Neural cell (in vitro differentiated cells): ENCODE data around the gene ERCC2. TPM values are rescaled to one million over a fixed set of nuclear protein-coding genes. Genes with fewer than 3 reads are reported as not detected.

ENCODE experiments used
- H2AFZ ChIP-seq: fragments of 200-600, 300-800 bp; sonication (generic), shearing (Covaris generic); 2 replicates; pipeline ENCODE4 v1.6.0; 2014; ENCODE audit warnings: low read depth, mild to moderate bottlenecking, antibody characterized with exemption, low read length, moderate library complexity
- H3F3A ChIP-seq: fragments of 200-600 bp; shearing (Covaris generic); 2 replicates; pipeline ENCODE4 v1.6.1; 2016; ENCODE audit warnings: mild to moderate bottlenecking, moderate library complexity, mixed read lengths, antibody characterized with exemption, low read length; ENCODE audit not compliant: insufficient read depth, poor library complexity, severe bottlenecking
- H3K27ac ChIP-seq: fragments of 200-600, 300-800 bp; sonication (generic), shearing (Covaris generic); 2 replicates; pipeline ENCODE4 v1.5.1; 2014; ENCODE audit warnings: mild to moderate bottlenecking, low read length, moderate library complexity
- H3K27me3 ChIP-seq: fragments of 300-800, 200-600 bp; sonication (generic), shearing (Covaris generic); 2 replicates; pipeline ENCODE4 v1.6.0; 2014; ENCODE audit warnings: mild to moderate bottlenecking, low read depth, low read length, moderate library complexity; ENCODE audit not compliant: insufficient read depth
- H3K36me3 ChIP-seq: fragments of 300-800, 200-600 bp; sonication (generic), shearing (Covaris generic); 2 replicates; pipeline ENCODE4 v1.5.1; 2014; ENCODE audit warnings: mild to moderate bottlenecking, antibody characterized with exemption, low read length, moderate library complexity; ENCODE audit not compliant: insufficient read depth
- H3K4me2 ChIP-seq: fragments of 300-800, 200-600 bp; sonication (generic), shearing (Covaris generic); 2 replicates; pipeline ENCODE4 v1.6.0; 2014; ENCODE audit warnings: mild to moderate bottlenecking, low read length
- H3K4me3 ChIP-seq: fragments of 300-800, 200-600 bp; sonication (generic), shearing (Covaris generic); 2 replicates; pipeline ENCODE4 v1.5.1; 2014; ENCODE audit warnings: mild to moderate bottlenecking, low read length, moderate library complexity
- H3K79me2 ChIP-seq: fragments of 200-600 bp; shearing (Covaris generic); replicated peaks from 2 replicates; pipeline ENCODE4 v1.6.0; 2014; ENCODE audit warnings: mild to moderate bottlenecking, low read length, moderate library complexity; ENCODE audit not compliant: insufficient read depth
- H3K9ac ChIP-seq: fragments of 300-800, 200-600 bp; sonication (generic), shearing (Covaris generic); 2 replicates; pipeline ENCODE4 v1.6.1; 2016; ENCODE audit warnings: mild to moderate bottlenecking, low read length, mixed read lengths
- H3K9me2 ChIP-seq: fragments of 200-600 bp; shearing (Covaris generic); 2 replicates; pipeline ENCODE4 v1.6.1; 2016; ENCODE audit warnings: mild to moderate bottlenecking, low read length, mixed read lengths; ENCODE audit not compliant: insufficient read depth
- H3K9me3 ChIP-seq: fragments of 200-600, 300-800 bp; sonication (generic), shearing (Covaris generic); 2 replicates; pipeline ENCODE4 v1.6.1; 2016; ENCODE audit warnings: mild to moderate bottlenecking, mixed run types, low read length, moderate library complexity, mixed read lengths
- H4K20me1 ChIP-seq: fragments of 200-600 bp; shearing (Covaris generic); 2 replicates; pipeline ENCODE4 v1.6.1; 2016; ENCODE audit warnings: mild to moderate bottlenecking, mixed run types; ENCODE audit not compliant: insufficient read depth
- EP300 ChIP-seq: fragments of 450-650 bp; conservative IDR thresholded peaks from 2 replicates; pipeline ENCODE4 v1.6.1; 2014; ENCODE audit warnings: antibody characterized with exemption, mild to moderate bottlenecking, moderate library complexity; ENCODE audit not compliant: poor library complexity, severe bottlenecking
- EZH2 ChIP-seq: fragments of 200-600, 300-800 bp; shearing (Covaris generic), sonication (generic); IDR thresholded peaks from 2 replicates; pipeline ENCODE4 v1.6.1; 2014; ENCODE audit warnings: antibody characterized with exemption, low read length, borderline replicate concordance, mild to moderate bottlenecking; ENCODE audit not compliant: insufficient read depth, poor library complexity, severe bottlenecking
- MXI1 ChIP-seq: fragments of 450-650 bp; conservative IDR thresholded peaks from 2 replicates; pipeline ENCODE4 v1.6.1; 2014; ENCODE audit warnings: antibody characterized with exemption, mild to moderate bottlenecking; ENCODE audit not compliant: poor library complexity, severe bottlenecking
- POLR2AphosphoS5 ChIP-seq: IDR thresholded peaks from 2 replicates; pipeline ENCODE4 v1.6.1; 2012
- RAD21 ChIP-seq: fragments of 450-650 bp; conservative IDR thresholded peaks from 2 replicates; pipeline ENCODE4 v1.6.1; 2014; ENCODE audit warnings: antibody characterized with exemption, mild to moderate bottlenecking, moderate library complexity
- SMC3 ChIP-seq: fragments of 450-650 bp; conservative IDR thresholded peaks from 2 replicates; pipeline ENCODE4 v1.6.1; 2014; ENCODE audit warnings: antibody characterized with exemption, mild to moderate bottlenecking, moderate library complexity; ENCODE audit not compliant: poor library complexity
- TAF1 ChIP-seq: IDR thresholded peaks from 2 replicates; pipeline ENCODE4 v1.6.1; 2012; ENCODE audit warnings: low read depth
- polyA plus RNA-seq: library from polyadenylated mRNA; depleted of rRNA; stranded (reverse); fragments of >200 nt; gene quantifications from 2 replicates; pipeline ENCODE4 v1.2.3, GENCODE V29; 2014
- TF ChIP-seq, protein P1 (sequence below): fragments of 450-650 bp; IDR thresholded peaks from 2 replicates; pipeline ENCODE4 v1.5.1; 2014; ENCODE audit warnings: antibody characterized with exemption, mild to moderate bottlenecking, moderate library complexity; ENCODE audit not compliant: poor library complexity, severe bottlenecking
- TF ChIP-seq, protein P2 (sequence below): IDR thresholded peaks from 2 replicates; pipeline ENCODE4 v1.6.1; 2012; ENCODE audit warnings: borderline replicate concordance

ERCC2 gene
- polyA plus RNA-seq, 1 donor from 2014 or later: 28.8 TPM

DNA sequence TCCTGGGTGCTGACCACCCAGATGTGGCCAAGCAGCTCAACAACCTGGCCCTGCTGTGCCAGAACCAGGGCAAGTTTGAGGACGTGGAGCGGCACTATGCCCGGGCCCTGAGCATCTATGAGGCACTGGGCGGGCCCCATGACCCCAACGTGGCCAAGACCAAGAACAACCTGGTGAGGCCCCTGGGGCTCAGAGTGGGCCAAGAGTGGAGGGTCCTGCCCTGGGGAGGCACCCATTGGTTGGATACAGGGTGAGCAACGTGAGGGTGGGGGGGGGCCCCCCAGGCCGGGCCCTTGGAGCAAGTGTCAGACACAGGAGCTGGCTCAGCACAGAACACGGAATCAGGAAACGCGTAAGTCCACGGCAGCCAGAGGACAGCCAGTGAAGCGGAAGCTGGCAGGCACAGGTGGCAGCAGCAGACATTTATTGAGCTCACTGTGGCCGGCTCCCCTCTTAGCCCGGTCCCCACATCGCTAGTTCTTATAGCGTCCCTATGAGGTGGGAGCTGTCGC, 20.9 kb downstream of the ERCC2 start:
- TF ChIP-seq TAF1 (no peak), SMC3 (no peak), POLR2AphosphoS5 (no peak), MXI1 (no peak), EZH2 (no peak), RAD21 (no peak)
- TF ChIP-seq, protein P1, sequence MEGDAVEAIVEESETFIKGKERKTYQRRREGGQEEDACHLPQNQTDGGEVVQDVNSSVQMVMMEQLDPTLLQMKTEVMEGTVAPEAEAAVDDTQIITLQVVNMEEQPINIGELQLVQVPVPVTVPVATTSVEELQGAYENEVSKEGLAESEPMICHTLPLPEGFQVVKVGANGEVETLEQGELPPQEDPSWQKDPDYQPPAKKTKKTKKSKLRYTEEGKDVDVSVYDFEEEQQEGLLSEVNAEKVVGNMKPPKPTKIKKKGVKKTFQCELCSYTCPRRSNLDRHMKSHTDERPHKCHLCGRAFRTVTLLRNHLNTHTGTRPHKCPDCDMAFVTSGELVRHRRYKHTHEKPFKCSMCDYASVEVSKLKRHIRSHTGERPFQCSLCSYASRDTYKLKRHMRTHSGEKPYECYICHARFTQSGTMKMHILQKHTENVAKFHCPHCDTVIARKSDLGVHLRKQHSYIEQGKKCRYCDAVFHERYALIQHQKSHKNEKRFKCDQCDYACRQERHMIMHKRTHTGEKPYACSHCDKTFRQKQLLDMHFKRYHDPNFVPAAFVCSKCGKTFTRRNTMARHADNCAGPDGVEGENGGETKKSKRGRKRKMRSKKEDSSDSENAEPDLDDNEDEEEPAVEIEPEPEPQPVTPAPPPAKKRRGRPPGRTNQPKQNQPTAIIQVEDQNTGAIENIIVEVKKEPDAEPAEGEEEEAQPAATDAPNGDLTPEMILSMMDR: no peak
- Histone ChIP-seq H3K27me3 (no peaks in the 10 kb centered on the region), H3F3A (no peaks in the 10 kb centered on the region), H3K79me2 (no peaks in the 10 kb centered on the region), H3K4me2 (no peak overlapping the region), H3K36me3 (no peaks in the 10 kb centered on the region), H3K9me2 (no peaks in the 10 kb centered on the region), H4K20me1 (no peaks in the 10 kb centered on the region), H3K4me3 (no peak overlapping the region), H3K9ac (no peak overlapping the region), H3K27ac (no peak overlapping the region), H2AFZ (no peak overlapping the region), H3K9me3 (no peaks in the 10 kb centered on the region)

DNA sequence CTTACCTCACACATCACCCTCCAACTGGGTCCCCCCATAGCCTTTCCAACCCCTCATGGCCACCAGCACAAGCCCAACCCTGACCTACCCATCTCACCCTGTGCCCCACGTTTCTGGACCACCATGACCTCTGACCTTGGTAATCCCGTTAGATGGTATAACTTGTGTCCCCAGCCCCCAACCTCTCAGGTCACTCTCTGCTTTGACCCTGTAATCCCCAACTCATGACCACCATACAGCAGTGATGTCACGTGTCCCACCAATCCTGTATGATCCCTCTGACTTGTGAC, 21.3 kb downstream of the ERCC2 start:
- H3K4me3 ChIP-seq: no peak overlapping the region
- H3K27ac ChIP-seq: no peak overlapping the region
- H3K36me3 ChIP-seq: no peaks in the 10 kb centered on the region
- H3K9ac ChIP-seq: no peak overlapping the region
- TF ChIP-seq SMC3 (no peak), POLR2AphosphoS5 (no peak), EP300 (no peak), MXI1 (no peak)
- TF ChIP-seq, protein P1: no peak
- H3K27me3 ChIP-seq: no peaks in the 10 kb centered on the region
- no peaks in the 10 kb centered on the region for H4K20me1 ChIP-seq
- H3K4me2 ChIP-seq: no peak overlapping the region
- H3K9me2 ChIP-seq: no peaks in the 10 kb centered on the region
- H3K79me2 ChIP-seq: no peaks in the 10 kb centered on the region
- H2AFZ ChIP-seq: no peak overlapping the region
- no peaks in the 10 kb centered on the region for H3K9me3 ChIP-seq
- H3F3A ChIP-seq: no peaks in the 10 kb centered on the region

DNA sequence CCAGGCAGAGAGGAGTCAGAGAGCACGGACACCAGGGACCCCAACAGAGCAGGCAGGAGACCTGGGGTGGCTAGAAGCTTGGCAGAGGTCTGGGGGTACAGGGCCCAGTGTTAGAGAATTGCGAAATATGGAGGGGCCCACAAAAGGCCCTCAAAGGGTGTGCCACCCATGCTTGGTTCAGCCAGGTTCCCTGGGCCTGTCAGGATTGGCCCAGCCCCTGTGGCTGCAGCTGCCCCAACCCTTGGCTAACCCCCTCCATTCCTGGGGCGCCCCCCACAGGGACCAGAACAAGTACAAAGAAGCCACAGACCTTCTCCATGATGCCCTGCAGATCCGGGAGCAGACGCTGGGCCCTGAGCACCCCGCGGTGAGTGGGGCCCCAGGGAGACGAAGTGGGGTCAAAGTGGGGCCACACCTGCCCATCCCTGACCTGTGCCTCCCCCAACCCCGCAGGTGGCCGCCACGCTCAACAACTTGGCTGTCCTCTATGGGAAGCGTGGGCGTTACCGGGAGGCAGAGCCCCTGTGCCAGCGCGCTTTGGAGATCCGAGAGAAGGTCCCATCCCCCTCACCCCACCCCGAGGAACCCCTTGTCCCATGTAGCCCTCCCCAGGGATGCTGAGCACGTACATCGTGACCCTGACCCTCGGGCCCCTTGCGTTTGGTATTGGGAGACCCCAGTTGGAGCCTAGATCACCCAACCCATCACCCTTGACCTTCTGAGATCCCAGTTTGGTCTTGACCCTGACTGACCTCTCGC, 21.8 kb downstream of the ERCC2 start:
- H2AFZ ChIP-seq: no peak overlapping the region
- no peak overlapping the region for H3K4me2 ChIP-seq
- no peaks in the 10 kb centered on the region for H3K9me3 ChIP-seq

More for the DNA sequence above, 21.8 kb downstream of the ERCC2 start:
- Histone ChIP-seq H3K9ac (no peak overlapping the region), H3K79me2 (no peaks in the 10 kb centered on the region), H4K20me1 (no peaks in the 10 kb centered on the region), H3K9me2 (no peaks in the 10 kb centered on the region), H3F3A (no peaks in the 10 kb centered on the region), H3K4me3 (no peak overlapping the region), H3K27me3 (no peaks in the 10 kb centered on the region), H3K36me3 (no peaks in the 10 kb centered on the region), H3K27ac (no peak overlapping the region)
- TF ChIP-seq RAD21: no peak
- TF ChIP-seq, protein P1: no peak
- no peak for TF ChIP-seq MXI1
- TF ChIP-seq POLR2AphosphoS5: no peak
- no peak for TF ChIP-seq SMC3
- TF ChIP-seq, protein P2, sequence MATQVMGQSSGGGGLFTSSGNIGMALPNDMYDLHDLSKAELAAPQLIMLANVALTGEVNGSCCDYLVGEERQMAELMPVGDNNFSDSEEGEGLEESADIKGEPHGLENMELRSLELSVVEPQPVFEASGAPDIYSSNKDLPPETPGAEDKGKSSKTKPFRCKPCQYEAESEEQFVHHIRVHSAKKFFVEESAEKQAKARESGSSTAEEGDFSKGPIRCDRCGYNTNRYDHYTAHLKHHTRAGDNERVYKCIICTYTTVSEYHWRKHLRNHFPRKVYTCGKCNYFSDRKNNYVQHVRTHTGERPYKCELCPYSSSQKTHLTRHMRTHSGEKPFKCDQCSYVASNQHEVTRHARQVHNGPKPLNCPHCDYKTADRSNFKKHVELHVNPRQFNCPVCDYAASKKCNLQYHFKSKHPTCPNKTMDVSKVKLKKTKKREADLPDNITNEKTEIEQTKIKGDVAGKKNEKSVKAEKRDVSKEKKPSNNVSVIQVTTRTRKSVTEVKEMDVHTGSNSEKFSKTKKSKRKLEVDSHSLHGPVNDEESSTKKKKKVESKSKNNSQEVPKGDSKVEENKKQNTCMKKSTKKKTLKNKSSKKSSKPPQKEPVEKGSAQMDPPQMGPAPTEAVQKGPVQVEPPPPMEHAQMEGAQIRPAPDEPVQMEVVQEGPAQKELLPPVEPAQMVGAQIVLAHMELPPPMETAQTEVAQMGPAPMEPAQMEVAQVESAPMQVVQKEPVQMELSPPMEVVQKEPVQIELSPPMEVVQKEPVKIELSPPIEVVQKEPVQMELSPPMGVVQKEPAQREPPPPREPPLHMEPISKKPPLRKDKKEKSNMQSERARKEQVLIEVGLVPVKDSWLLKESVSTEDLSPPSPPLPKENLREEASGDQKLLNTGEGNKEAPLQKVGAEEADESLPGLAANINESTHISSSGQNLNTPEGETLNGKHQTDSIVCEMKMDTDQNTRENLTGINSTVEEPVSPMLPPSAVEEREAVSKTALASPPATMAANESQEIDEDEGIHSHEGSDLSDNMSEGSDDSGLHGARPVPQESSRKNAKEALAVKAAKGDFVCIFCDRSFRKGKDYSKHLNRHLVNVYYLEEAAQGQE: no peak
